SU-DHL-6 (cell line): ENCODE data around the gene ZZZ3.
"Not testable (repeated sequence)": the region's sequence is repeated elsewhere in the genome, so short reads cannot be mapped to it uniquely, and the experiment has no call there.

Experiments used
- H2AFZ ChIP-seq: fragments of 200-600 bp; sonication (generic); 2 replicates; pipeline ENCODE4 v1.6.1; 2014; ENCODE audit warnings: low read depth, mild to moderate bottlenecking, moderate library complexity, mixed read lengths, antibody characterized with exemption, low read length; ENCODE audit not compliant: severe bottlenecking
- H3F3A ChIP-seq: fragments of 200-600 bp; shearing (Covaris generic); 2 replicates; pipeline ENCODE4 v1.6.0; 2016; ENCODE audit warnings: antibody characterized with exemption, mild to moderate bottlenecking; ENCODE audit not compliant: insufficient read depth
- H3K27ac ChIP-seq: fragments of 200-600 bp; sonication (generic); 2 replicates; pipeline ENCODE4 v1.5.1; 2016; ENCODE audit warnings: low read depth, mild to moderate bottlenecking, low read length, moderate library complexity, mixed read lengths
- H3K27me3 ChIP-seq: fragments of 200-600 bp; sonication (generic), shearing (Covaris generic); 2 replicates; pipeline ENCODE4 v1.6.0; 2014; ENCODE audit warnings: mild to moderate bottlenecking, low read length
- H3K36me3 ChIP-seq: fragments of 200-600 bp; sonication (generic); 2 replicates; pipeline ENCODE4 v1.6.1; 2014; ENCODE audit warnings: mild to moderate bottlenecking, low read length, mixed read lengths
- H3K4me2 ChIP-seq: fragments of 300-600, 200-600 bp; shearing (Covaris generic), sonication (generic); 2 replicates; pipeline ENCODE4 v1.6.0; 2014; ENCODE audit warnings: low read length, low read depth, mild to moderate bottlenecking; ENCODE audit not compliant: poor library complexity, severe bottlenecking
- H3K4me3 ChIP-seq: fragments of 200-600 bp; sonication (generic); 2 replicates; pipeline ENCODE4 v1.5.1; 2014; ENCODE audit warnings: antibody characterized with exemption, low read length, mild to moderate bottlenecking, mixed read lengths; ENCODE audit not compliant: insufficient read depth, poor library complexity, severe bottlenecking
- H3K79me2 ChIP-seq: fragments of 200-600 bp; sonication (generic); 2 replicates; pipeline ENCODE4 v1.6.1; 2014; ENCODE audit warnings: mild to moderate bottlenecking, low read length, moderate library complexity; ENCODE audit not compliant: insufficient read depth
- H3K9ac ChIP-seq: fragments of 200-600 bp; sonication (generic); 2 replicates; pipeline ENCODE4 v1.7.0; 2014; ENCODE audit warnings: mild to moderate bottlenecking, low read length
- H3K9me2 ChIP-seq: fragments of 200-600 bp; sonication (generic); replicated peaks from 2 replicates; pipeline ENCODE4 v1.6.1; 2014; ENCODE audit warnings: low read length; ENCODE audit not compliant: insufficient read depth
- H3K9me3 ChIP-seq: fragments of 200-600 bp; sonication (generic); 2 replicates; pipeline ENCODE4 v1.6.1; 2014; ENCODE audit warnings: low read length, mixed read lengths; ENCODE audit not compliant: insufficient read depth
- H4K20me1 ChIP-seq: fragments of 200-600 bp; sonication (generic); 2 replicates; pipeline ENCODE4 v1.6.1; 2014; ENCODE audit warnings: low read depth, mild to moderate bottlenecking, antibody characterized with exemption, low read length, moderate library complexity, mixed read lengths
- CTCF ChIP-seq: fragments of 200-600 bp; sonication (generic); IDR thresholded peaks from one replicate; pipeline ENCODE4 v1.5.1; 2017; ENCODE audit warnings: antibody characterized with exemption, mild to moderate bottlenecking, low read length, moderate library complexity; ENCODE audit not compliant: insufficient read depth, poor library complexity, severe bottlenecking
- EZH2phosphoT487 ChIP-seq: fragments of 200-600 bp; sonication (generic), shearing (Covaris generic); conservative IDR thresholded peaks from 2 replicates; pipeline ENCODE4 v1.6.1; 2018; ENCODE audit warnings: mild to moderate bottlenecking, antibody characterized with exemption, low read length, moderate library complexity, mixed read lengths

ZZZ3 gene

GRCh38 chr1:77680173-77680572, 2.3 kb downstream of the ZZZ3 start:
- Histone ChIP-seq H3K4me3 (peak overlapping the region; percentile 91), H3F3A (peaks cover 30% of the 10 kb centered on the region), H2AFZ (no peak overlapping the region), H3K9me2 (no peaks in the 10 kb centered on the region), H3K27me3 (no peaks in the 10 kb centered on the region), H3K4me2 (peak overlapping the region; percentile 97), H3K9me3 (no peaks in the 10 kb centered on the region), H4K20me1 (peaks cover 45% of the 10 kb centered on the region), H3K9ac (peak overlapping the region; percentile 27), H3K36me3 (peaks cover 9% of the 10 kb centered on the region; the same call in 1 of the 2 replicates), H3K79me2 (peaks cover 79% of the 10 kb centered on the region), H3K27ac (no peak overlapping the region)
- TF ChIP-seq EZH2phosphoT487 = no peak
- TF ChIP-seq CTCF = no peak

GRCh38 chr1:77678660-77679610, 3.5 kb downstream of the ZZZ3 start:
- H3K36me3 ChIP-seq = peaks cover 9% of the 10 kb centered on the region; the same call in 1 of the 2 replicates
- no peak overlapping the region for H2AFZ ChIP-seq
- H3K9me3 ChIP-seq = no peaks in the 10 kb centered on the region
- H4K20me1 ChIP-seq = peaks cover 48% of the 10 kb centered on the region
- H3K4me3 ChIP-seq = no peak overlapping the region
- H3K79me2 ChIP-seq = peaks cover 89% of the 10 kb centered on the region
- H3K9ac ChIP-seq = no peak overlapping the region
- H3F3A ChIP-seq = peaks cover 24% of the 10 kb centered on the region
- H3K27me3 ChIP-seq = no peaks in the 10 kb centered on the region
- H3K4me2 ChIP-seq = peak overlapping the region; percentile 97
- no peak for TF ChIP-seq CTCF
- TF ChIP-seq EZH2phosphoT487 = no peak
- H3K27ac ChIP-seq = no peak overlapping the region
- H3K9me2 ChIP-seq = no peaks in the 10 kb centered on the region

- H3K4me3 ChIP-seq, H3K9me2 ChIP-seq, H3K9me3 ChIP-seq, H2AFZ ChIP-seq, H3K27ac ChIP-seq, H3K4me2 ChIP-seq, H3K36me3 ChIP-seq, H3K27me3 ChIP-seq, H3K9ac ChIP-seq: not testable (repeated sequence)
- Histone ChIP-seq H3F3A (peaks cover 15% of the 10 kb centered on the region; the same call in 1 of the 2 replicates), H3K79me2 (peaks cover 100% of the 10 kb centered on the region), H4K20me1 (peaks cover 40% of the 10 kb centered on the region)
Observed at GRCh38 chr1:77674807-77675206, 7.7 kb downstream of the ZZZ3 start.
